Vagina (tissue), 2 donors: ENCODE data around the gene ZMYND8. TPM values are rescaled to one million over a fixed set of nuclear protein-coding genes. Genes with fewer than 3 reads are reported as not detected.

ENCODE experiments used
- DNase-seq, 2 donors: peaks; one replicate each; pipeline ENCODE4 v3.0.0-alpha.2; 2017; ENCODE audit errors: extremely low spot score in 2 of 2
- H3K27ac ChIP-seq: fragments of 200-600 bp; sonication (generic); one replicate; pipeline ENCODE4 v1.5.1; 2019
- H3K27me3 ChIP-seq: fragments of 200-600 bp; sonication (generic); one replicate; pipeline ENCODE4 v1.5.1; 2019
- H3K36me3 ChIP-seq, 2 donors: fragments of 200-600 bp; sonication (generic); one replicate each; pipeline ENCODE4 v1.5.1; 2017 to 2019
- H3K4me1 ChIP-seq: fragments of 200-600 bp; sonication (generic); one replicate; pipeline ENCODE4 v1.5.1; 2019
- H3K4me3 ChIP-seq, 2 donors: fragments of 200-600 bp; sonication (generic); 1 replicate in 1 of 2; 2 replicates in 1 of 2; pipeline ENCODE4 v1.5.1; 2016 to 2019
- H3K9me3 ChIP-seq: fragments of 200-600 bp; sonication (generic); one replicate; pipeline ENCODE4 v1.5.1; 2019
- POLR2A ChIP-seq, 2 donors: fragments of 450-650 bp; IDR thresholded peaks; one replicate each; pipeline ENCODE4 v1.6.1; 2017; ENCODE audit warnings: antibody characterized with exemption in 2 of 2, mild to moderate bottlenecking in 2 of 2, moderate library complexity in 2 of 2
- POLR2AphosphoS5 ChIP-seq, 2 donors: sonication (generic); formaldehyde crosslinking; IDR thresholded peaks; one replicate each; pipeline ENCODE4 v1.9.0; 2017; ENCODE audit warnings: antibody characterized with exemption in 2 of 2, mild to moderate bottlenecking in 2 of 2, low read depth in 1 of 2; ENCODE audit not compliant: insufficient read depth in 1 of 2
- intact Hi-C: fragments of 100-400 bp; cut with DNase I; formaldehyde crosslinking; loops from one replicate; pipeline ENCODE4 v1.15.1; 2023
- total RNA-seq: library from RNA; depleted of rRNA; stranded (reverse); fragments of >200 nt; gene quantifications from one replicate; pipeline ENCODE4 v1.2.3, GENCODE V29; 2016
- TF ChIP-seq, protein P1 (sequence below), 3 experiments: fragments of 450-650 bp in 2 of 3; fragments of 200-600 bp in 1 of 3; sonication (generic) in 1 of 3; IDR thresholded peaks; one replicate each; pipeline ENCODE4 v1.5.1; 2017 to 2019; ENCODE audit warnings: antibody characterized with exemption in 3 of 3, mild to moderate bottlenecking in 2 of 3, moderate library complexity in 2 of 3

Gene ZMYND8
- total RNA-seq, 1 donor from 2014 or later: 91.1 TPM

DNA sequence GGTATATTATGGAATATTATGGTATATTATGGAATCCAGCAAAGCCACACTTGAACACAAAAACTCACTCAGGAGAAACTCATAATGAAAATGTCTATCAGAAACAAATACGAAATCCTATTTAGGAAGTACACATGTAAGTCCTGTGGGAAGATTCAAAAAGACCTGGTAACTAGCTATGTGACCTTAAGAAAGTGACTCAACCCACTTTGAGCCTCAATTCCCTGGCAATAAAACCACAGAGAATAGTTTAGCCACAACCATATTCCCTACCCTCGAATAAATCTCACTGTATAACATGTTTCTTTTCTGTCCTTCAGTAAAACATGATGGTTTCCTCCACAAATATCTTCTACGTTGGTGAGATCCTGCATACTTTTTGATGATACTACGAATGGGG is 56.4 kb downstream of the ZMYND8 start:
- no peak for TF ChIP-seq POLR2AphosphoS5 (IDR thresholded peaks at IDR 0.05; ENCODE audit: insufficient read depth in 1 of 2, low read depth in 1 of 2)
- TF ChIP-seq, protein P1, sequence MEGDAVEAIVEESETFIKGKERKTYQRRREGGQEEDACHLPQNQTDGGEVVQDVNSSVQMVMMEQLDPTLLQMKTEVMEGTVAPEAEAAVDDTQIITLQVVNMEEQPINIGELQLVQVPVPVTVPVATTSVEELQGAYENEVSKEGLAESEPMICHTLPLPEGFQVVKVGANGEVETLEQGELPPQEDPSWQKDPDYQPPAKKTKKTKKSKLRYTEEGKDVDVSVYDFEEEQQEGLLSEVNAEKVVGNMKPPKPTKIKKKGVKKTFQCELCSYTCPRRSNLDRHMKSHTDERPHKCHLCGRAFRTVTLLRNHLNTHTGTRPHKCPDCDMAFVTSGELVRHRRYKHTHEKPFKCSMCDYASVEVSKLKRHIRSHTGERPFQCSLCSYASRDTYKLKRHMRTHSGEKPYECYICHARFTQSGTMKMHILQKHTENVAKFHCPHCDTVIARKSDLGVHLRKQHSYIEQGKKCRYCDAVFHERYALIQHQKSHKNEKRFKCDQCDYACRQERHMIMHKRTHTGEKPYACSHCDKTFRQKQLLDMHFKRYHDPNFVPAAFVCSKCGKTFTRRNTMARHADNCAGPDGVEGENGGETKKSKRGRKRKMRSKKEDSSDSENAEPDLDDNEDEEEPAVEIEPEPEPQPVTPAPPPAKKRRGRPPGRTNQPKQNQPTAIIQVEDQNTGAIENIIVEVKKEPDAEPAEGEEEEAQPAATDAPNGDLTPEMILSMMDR (IDR thresholded peaks at IDR 0.05): no peak
- TF ChIP-seq POLR2A (IDR thresholded peaks at IDR 0.05): no peak
- intact Hi-C loops: no loop called here

DNA sequence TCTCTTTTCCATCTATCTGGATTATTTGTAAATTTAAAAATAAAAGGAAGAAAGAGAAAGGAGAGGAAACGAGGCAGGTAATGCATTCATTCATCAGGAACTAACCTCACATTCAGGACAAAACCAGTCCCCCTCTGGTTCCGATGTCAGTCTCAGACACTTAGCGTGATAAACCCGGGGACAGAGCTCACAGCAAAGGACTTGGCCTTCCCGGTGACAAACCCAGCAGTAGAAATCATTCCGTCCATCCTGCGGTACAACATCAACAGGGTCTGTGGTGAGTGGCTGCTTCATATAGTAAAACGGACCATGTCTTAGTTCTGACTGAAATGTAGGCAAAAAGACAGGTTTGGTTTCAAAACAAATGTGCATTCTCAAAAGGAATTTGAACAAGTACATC is 57.9 kb downstream of the ZMYND8 start:
- Histone ChIP-seq H3K27ac (no peak overlapping the region), H3K9me3 (no peaks in the 10 kb centered on the region), H3K36me3 (peaks cover 0 to 22% of the 10 kb centered on the region in 2 donors), H3K4me3 (no peak overlapping the region), H3K27me3 (no peaks in the 10 kb centered on the region), H3K4me1 (peaks cover 2% of the 10 kb centered on the region)
- TF ChIP-seq POLR2A (IDR thresholded peaks at IDR 0.05) (no peak), POLR2AphosphoS5 (IDR thresholded peaks at IDR 0.05; ENCODE audit: insufficient read depth in 1 of 2, low read depth in 1 of 2) (no peak)
- TF ChIP-seq, protein P1 (IDR thresholded peaks at IDR 0.05): no peak
- intact Hi-C loops: no loop called here
- DNase-seq: no peak

More for the DNA sequence above, 56.4 kb downstream of the ZMYND8 start:
- Histone ChIP-seq H3K27me3 (no peaks in the 10 kb centered on the region), H3K4me1 (peaks cover 16% of the 10 kb centered on the region), H3K36me3 (peaks cover 0 to 8% of the 10 kb centered on the region in 2 donors), H3K27ac (no peak overlapping the region), H3K4me3 (no peak overlapping the region), H3K9me3 (no peaks in the 10 kb centered on the region)
- no peak for DNase-seq

DNA sequence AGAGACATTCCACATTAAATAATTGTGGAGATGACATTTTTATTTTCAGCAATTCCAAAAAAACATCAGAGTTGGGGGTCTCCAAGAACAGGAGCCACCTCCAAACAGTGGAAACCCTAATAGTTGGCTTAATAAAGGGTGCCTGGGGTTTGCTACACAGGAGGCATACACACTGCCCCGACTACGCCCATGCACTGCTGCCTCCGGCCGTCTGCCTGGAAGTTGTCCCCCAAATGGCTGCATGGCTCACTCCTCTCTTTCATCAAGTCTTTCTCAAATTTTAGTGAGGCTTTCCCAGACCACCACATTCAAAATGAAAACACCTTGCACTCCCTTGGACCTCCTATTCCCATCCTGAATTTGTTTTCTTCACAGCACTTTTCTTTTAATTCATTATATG is 58.8 kb downstream of the ZMYND8 start:
- no peak for DNase-seq
- no peaks in the 10 kb centered on the region for H3K27me3 ChIP-seq
- H3K27ac ChIP-seq: no peak overlapping the region
- intact Hi-C loops: no loop called here
- no peak for TF ChIP-seq POLR2AphosphoS5 (IDR thresholded peaks at IDR 0.05; ENCODE audit: insufficient read depth in 1 of 2, low read depth in 1 of 2)
- no peak for TF ChIP-seq POLR2A (IDR thresholded peaks at IDR 0.05)
- TF ChIP-seq, protein P1 (IDR thresholded peaks at IDR 0.05): no peak
- H3K4me3 ChIP-seq: no peak overlapping the region
- H3K36me3 ChIP-seq: peaks cover 0 to 27% of the 10 kb centered on the region in 2 donors
- H3K9me3 ChIP-seq: no peaks in the 10 kb centered on the region
- no peaks in the 10 kb centered on the region for H3K4me1 ChIP-seq

DNA sequence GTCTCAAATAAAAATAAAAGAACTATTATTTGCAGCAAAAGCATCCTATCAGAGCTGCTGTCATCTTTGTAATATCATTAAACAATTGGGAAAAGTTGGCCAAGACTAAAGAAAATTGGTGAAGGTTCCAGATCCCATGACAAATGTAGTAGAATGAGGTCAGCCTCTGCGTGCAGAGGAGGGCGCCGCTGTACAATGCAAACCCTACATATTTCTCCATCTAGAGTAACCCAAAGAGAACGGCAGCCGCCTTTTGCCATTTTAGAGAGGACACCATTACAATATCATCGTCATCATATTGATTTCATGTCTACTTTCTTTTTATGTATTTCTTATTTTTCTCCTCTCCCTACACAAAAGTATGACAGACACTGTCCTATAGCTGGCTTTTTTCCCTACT is 59.5 kb downstream of the ZMYND8 start:
- no peak overlapping the region for H3K4me3 ChIP-seq
- DNase-seq: no peak
- H3K9me3 ChIP-seq: no peaks in the 10 kb centered on the region
- intact Hi-C loops: no loop called here
- no peaks in the 10 kb centered on the region for H3K4me1 ChIP-seq
- peaks cover 0 to 27% of the 10 kb centered on the region in 2 donors for H3K36me3 ChIP-seq
- no peak for TF ChIP-seq POLR2A (IDR thresholded peaks at IDR 0.05)
- no peak for TF ChIP-seq POLR2AphosphoS5 (IDR thresholded peaks at IDR 0.05; ENCODE audit: insufficient read depth in 1 of 2, low read depth in 1 of 2)
- TF ChIP-seq, protein P1 (IDR thresholded peaks at IDR 0.05): no peak
- no peaks in the 10 kb centered on the region for H3K27me3 ChIP-seq
- no peak overlapping the region for H3K27ac ChIP-seq

DNA sequence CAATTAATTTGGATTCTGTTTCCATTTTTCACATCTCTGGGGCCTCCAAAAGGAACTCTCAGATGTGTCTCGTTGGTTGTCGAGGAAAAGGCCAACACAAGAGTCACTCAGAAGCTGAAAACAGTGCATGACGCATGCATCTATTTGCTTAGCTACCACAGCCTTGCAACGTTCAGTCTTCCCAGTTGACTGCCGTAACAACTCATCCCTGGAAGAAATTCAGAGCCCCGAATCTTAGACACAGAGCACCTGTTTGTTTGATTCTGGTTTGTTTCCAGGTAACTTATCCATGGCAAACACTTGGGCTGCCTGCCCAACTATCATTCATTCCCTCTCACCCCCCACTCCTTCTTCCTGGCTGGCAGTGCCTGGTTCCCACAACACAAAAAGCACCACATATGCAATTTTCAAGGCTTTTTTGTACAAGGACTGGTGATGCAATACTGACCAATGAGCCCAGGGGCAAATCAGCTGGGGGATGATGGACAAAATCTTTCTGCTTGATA is 60.5 kb downstream of the ZMYND8 start:
- intact Hi-C loops: no loop called here
- Histone ChIP-seq H3K4me1 (no peaks in the 10 kb centered on the region), H3K27ac (no peak overlapping the region), H3K27me3 (no peaks in the 10 kb centered on the region), H3K4me3 (no peak overlapping the region), H3K36me3 (peaks cover 0 to 37% of the 10 kb centered on the region in 2 donors), H3K9me3 (no peaks in the 10 kb centered on the region)
- DNase-seq: no peak
- TF ChIP-seq POLR2AphosphoS5 (IDR thresholded peaks at IDR 0.05; ENCODE audit: insufficient read depth in 1 of 2, low read depth in 1 of 2) (no peak), POLR2A (IDR thresholded peaks at IDR 0.05) (no peak)
- TF ChIP-seq, protein P1 (IDR thresholded peaks at IDR 0.05): no peak
